ENCODE measurements around the gene DSTYK.
A peak's percentile ranks its signal among the peaks of the same experiment; 100 is the strongest.
"Not testable (repeated sequence)": the region's sequence is repeated elsewhere in the genome, so short reads cannot be mapped to it uniquely, and the experiment has no call there.

Gene DSTYK

GRCh38 chr1:205211839-205212536, 486 bp upstream of the DSTYK start:
- DNase-seq = no peak

GRCh38 chr1:205210756-205211168, 740 bp downstream of the DSTYK start:
- DNase-seq = peak; percentile 42

GRCh38 chr1:205208811-205209210, 2.7 kb downstream of the DSTYK start:
- no peak for DNase-seq

- DNase-seq = no peak
Observed at GRCh38 chr1:205205055-205205454, 6.4 kb downstream of the DSTYK start.

GRCh38 chr1:205204552-205204951, 7.0 kb downstream of the DSTYK start:
- DNase-seq = no peak

GRCh38 chr1:205199931-205200299, 11.6 kb downstream of the DSTYK start:
- no peak for DNase-seq

GRCh38 chr1:205199090-205199930, 12.2 kb downstream of the DSTYK start:
- DNase-seq = no peak

GRCh38 chr1:205192287-205192686, 19.2 kb downstream of the DSTYK start:
- no peak for DNase-seq

GRCh38 chr1:205191622-205192021, 19.9 kb downstream of the DSTYK start:
- DNase-seq = no peak

- no peak for DNase-seq
Observed at GRCh38 chr1:205190845-205191577, 20.5 kb downstream of the DSTYK start.

- DNase-seq = no peak
Observed at GRCh38 chr1:205189131-205189530, 22.4 kb downstream of the DSTYK start.

GRCh38 chr1:205188596-205188995, 22.9 kb downstream of the DSTYK start:
- no peak for DNase-seq

GRCh38 chr1:205188098-205188497, 23.4 kb downstream of the DSTYK start:
- DNase-seq = no peak

GRCh38 chr1:205187420-205187819, 24.1 kb downstream of the DSTYK start:
- DNase-seq = no peak

- DNase-seq = no peak
Observed at GRCh38 chr1:205186191-205186590, 25.3 kb downstream of the DSTYK start.

- no peak for DNase-seq
Observed at GRCh38 chr1:205183676-205184335, 27.7 kb downstream of the DSTYK start.

- DNase-seq = no peak
Observed at GRCh38 chr1:205182930-205183329, 28.6 kb downstream of the DSTYK start.

- DNase-seq = not testable (repeated sequence)
Observed at GRCh38 chr1:205180331-205180730, 31.2 kb downstream of the DSTYK start.

- DNase-seq = no peak
Observed at GRCh38 chr1:205179842-205180241, 31.7 kb downstream of the DSTYK start.

GRCh38 chr1:205172729-205173366, 38.7 kb downstream of the DSTYK start:
- DNase-seq = no peak

- DNase-seq = no peak
Observed at GRCh38 chr1:205171369-205171768, 40.1 kb downstream of the DSTYK start.

- no peak for DNase-seq
Observed at GRCh38 chr1:205170532-205171269, 40.8 kb downstream of the DSTYK start.

All from KG1 (cell line).